Measurements from ENCODE around the gene UBE3B.

The UBE3B gene

DNA sequence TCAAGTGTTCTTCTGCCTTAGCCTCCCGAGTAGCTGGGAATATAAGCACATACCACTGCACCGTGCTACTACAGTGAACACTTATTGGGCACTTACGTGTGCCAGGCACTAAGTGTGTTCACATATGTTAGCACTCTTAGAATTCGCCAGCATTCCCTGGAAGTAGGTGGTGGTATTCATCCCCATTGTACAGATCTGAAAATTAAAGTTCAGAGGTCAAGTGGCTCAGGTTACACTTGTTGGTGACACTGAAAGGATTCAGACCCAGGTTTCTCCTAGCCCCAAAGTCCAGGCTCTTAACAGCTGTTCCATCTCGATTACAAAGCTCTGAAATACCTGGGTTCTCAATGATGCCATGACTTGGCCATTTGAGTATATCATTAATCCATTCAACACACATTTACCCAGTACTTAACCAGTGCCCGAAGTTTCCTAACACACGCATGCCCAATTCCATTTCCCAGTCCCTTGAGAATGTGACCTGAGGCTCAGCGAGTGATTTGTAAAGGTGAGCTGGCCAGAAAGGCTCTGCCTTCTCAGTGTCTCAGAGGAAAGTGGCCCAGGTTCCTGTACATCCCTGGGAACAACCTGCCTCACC, 101.0 kb downstream of the UBE3B start:
- no peak for DNase-seq

DNA sequence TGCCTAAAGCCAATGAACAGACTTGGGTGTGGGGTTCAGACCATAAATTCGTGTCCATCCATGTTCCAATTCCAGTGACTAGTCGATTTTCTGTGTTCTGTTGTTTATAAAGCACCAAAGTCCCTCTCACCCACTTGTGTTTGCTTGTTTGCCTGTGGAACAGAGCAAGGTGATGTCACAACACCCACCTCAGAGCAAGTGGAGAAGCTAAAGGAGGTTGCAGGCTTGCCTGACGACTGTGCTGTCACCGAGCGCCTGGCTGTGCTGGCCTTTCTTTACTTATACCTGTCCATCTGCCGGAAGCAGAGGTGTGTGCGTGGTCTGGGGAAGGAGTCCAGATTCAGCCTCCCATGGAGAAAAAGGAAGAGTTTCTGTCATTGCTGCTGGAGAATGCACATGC, 102.2 kb downstream of the UBE3B start:
- no peak for DNase-seq

DNA sequence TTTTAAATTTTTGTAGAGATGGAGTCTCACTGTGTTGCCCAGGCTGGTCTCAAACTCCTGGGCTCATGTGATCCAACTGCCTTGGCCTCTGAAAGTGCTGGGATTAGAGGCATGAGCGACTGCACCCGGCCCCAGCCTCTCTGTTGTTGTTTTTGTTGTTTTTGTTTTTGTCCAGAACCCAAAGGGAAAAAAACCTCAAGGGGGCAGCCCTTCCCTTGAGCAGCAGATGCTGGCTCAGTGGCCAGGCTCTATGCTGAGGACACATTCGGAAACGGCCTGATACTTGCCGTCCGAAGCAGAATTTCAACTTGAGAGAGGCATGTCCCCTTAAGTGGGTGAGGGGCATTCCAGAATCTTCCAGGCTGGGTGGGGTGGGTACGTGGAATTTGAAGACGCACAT, 102.8 kb downstream of the UBE3B start:
- DNase-seq, result no peak

DNA sequence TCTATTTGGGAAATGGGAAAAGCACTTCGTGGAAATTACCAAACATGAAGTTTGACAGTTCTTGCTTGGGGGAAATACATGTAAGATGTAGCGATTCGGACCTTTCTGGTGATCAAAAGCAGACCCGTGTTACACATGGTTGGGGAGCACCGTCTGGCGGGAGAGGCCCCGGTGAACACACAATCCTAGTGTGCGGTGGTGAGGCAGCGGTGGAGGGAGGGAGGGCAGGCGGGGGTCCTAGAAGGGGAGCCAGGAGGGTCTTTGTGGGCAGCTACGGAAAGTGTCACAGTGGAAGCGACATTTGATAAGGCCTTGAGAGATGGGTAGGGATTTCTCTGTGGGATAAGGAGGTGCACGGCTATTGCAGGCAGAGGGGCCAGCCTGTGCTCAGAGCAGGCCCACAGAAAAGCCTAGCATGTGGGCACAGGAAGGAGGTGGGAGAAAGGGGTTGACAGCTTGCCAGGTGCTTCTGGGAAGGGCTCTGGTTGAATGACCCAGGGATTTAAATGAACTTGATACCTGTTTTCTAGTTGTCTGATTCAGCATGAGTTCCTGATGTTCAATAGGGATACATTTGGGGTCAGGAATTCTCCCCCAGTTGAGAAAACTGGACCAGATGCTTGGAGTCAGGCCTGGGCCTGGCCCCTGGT, 103.4 kb downstream of the UBE3B start:
- no peak for DNase-seq

DNA sequence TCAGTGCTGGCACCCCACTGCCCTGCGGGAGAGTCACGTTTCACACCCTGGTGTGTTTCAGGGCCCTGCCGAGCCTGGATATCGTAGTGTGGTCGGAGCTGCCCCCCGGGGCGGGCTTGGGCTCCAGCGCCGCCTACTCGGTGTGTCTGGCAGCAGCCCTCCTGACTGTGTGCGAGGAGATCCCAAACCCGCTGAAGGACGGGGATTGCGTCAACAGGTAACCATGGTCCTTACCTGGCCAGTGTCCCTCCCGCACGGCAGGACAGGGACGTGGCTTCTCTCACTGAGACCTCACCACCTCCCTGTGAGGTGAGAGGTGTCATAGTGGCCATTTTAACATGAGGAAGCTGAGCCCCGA, 103.9 kb downstream of the UBE3B start:
- no peak for DNase-seq

DNA sequence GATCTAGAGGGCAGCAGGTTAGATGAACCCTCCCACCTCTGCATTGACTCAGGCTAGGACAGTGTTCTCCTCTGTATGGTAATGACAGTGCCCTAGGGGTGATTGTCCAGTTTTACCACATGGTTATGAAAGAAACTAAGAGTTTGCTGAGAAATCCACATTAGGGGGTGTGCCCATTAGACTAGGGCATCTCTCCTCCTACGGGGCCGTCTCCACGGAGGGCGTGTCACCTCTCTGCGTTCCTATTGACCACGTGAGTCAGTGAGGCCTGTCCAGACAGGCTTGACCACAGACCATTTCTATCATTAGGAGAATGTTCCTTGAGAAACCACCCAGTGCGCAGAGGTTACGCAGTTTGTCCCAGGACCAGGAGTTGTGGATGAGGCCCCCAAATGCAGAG, 104.4 kb downstream of the UBE3B start:
- DNase-seq, result no peak

DNA sequence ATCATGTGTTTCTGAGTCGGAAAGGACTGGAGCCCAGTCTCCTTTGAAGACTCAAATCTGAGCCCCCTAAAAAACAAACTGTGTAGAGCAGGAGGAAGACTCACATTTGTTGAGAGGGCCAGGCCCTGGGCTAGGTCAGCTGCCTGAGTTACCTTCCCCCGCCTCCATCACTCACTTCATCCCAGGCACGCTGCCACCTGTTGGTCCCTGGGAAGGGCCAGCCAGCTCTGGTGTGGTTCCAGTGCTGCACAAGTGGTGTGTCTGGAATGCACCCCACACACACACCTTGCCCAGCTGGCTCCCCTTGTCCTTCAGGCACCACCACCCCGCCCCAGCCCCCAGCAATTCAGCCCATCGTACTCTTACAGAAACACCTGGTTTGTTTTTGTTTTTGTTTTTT, 105.2 kb downstream of the UBE3B start:
- DNase-seq, result no peak

DNA sequence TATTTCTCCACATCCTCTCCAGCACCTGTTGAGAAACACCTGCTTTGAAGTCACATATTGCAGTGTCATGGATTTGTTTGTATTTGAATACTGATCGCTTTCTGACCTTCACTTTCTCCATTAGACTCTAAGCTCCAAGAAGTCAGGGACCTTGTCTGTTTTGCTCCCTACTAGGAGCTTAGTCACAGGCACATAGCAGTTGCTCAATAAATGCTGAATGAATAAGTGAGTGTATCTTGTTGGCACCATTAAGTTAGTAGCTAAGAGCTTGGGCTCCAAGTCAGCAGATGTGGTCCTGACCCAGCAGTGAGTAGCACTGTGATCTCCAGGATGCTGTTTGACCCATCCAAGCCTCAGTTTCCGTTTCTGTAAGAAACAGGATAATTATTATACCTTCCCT, 106.3 kb downstream of the UBE3B start:
- DNase-seq, result no peak

Measured in Kasumi-1 (cell line).